IPS DF 4.7 (cell line): ENCODE measurements around the gene RALGDS.

Experiments used
- DNase-seq: peaks from one replicate; pipeline ENCODE4 v3.0.0-alpha.2; 2013; ENCODE audit warnings: low spot score; ENCODE audit errors: extremely low read depth

Gene RALGDS

DNA sequence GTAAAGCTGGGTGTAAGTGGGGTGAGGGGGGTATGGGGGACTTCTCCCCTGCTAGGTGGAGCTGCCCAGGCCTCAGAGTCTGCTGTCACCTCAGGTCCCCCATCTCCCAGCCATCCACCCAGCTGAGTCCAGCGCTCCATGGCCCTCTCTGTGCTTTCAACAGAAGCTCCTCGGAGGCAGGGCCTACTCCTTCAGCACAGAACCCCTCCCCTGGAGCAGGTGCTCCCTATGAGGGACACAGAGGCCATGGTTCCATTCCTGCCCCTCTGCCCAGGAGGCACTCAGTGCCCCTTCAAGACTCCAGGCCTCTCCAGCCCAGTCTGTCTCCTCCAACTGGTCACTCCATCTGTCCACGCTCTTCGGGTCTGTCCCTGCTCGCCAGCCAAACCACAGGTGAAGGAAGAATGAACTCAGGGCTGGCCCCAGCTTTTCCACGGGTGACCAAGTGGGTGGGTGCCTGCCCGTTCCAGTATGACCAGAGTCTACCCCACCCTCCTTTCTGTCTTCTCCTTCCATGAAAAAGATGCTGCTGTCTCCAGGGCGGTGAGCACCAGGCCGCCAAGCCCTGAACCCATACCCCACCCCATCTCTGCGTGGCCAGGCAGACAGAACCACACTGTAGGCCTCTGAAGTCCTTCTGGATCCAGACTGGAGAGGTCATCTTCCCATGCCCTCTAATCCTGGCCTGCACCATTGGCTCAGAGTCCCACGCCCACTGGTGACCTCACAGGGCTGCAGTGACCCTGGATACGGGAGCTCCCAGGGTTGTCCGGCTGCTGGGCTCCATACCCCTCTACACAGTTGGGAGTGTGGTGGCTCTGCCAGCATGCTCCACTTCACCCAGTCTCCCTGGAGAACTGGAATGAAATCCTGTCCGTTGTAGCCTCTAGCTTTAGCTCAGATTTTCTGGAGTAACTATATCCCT lies 30.8 kb upstream of the RALGDS start:
- no peak for DNase-seq

DNA sequence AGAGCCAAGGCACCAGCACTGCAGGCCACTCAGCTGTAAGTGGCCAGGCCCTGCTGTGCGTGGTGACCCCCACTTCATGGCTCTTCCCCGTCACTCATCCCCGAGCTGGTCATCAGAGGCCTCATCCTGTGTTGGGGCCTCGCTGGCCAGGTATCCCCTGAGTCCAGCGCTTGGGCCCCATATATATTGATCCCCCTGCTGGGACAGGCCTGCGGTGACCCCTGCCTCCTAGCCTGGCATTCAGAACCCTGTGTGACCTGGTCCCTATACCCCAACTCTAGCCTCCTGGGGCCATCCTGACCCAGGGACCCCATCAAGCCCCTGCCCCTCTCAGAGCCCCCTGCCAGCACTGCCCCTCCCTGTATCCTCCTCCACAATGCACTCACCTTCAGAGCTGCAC lies 30.0 kb upstream of the RALGDS start:
- no peak for DNase-seq

DNA sequence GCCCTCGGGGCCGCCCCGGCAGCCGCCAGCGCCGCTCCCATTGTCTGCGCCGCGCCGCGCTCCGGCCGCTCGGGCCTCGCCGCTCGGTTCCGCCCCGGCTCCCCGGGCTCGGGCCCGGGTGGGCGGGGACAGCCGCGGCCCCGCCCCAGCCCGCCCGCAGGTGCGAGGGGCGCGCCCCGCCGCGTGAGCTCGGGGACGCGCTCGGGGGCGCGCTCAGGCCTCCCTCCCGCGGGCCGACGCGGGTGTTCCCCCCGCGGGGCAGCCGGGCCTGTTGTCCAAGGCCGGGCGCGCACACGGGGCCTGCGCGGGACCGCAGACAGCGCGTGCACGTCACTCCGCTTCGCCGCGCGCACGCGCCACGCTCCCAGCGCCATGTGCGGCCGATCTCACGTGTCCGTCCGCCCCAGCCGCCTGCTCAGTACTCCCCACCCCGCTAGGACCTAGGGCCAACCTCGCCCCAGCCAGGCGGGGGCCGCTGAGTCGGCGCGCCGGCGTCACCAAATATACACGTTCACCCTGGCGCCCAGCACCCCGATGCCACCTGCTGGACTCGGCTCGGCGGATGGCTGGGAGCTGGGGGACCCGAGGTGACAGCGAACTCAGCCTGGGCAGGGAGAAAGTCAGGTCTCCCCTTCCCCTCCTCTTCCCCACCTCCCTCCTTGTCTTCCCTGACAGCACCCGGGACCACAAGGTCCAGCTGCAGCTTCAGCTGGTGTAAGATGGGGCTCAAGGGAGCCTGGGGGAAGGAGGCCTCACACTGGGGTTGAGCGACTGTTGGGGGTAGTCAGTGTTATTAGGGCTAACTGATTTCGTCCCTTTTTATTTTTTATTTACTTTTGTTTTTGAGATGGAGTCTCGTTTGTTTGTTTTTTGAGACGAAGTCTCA lies 28.3 kb upstream of the RALGDS start:
- DNase-seq, result no peak

DNA sequence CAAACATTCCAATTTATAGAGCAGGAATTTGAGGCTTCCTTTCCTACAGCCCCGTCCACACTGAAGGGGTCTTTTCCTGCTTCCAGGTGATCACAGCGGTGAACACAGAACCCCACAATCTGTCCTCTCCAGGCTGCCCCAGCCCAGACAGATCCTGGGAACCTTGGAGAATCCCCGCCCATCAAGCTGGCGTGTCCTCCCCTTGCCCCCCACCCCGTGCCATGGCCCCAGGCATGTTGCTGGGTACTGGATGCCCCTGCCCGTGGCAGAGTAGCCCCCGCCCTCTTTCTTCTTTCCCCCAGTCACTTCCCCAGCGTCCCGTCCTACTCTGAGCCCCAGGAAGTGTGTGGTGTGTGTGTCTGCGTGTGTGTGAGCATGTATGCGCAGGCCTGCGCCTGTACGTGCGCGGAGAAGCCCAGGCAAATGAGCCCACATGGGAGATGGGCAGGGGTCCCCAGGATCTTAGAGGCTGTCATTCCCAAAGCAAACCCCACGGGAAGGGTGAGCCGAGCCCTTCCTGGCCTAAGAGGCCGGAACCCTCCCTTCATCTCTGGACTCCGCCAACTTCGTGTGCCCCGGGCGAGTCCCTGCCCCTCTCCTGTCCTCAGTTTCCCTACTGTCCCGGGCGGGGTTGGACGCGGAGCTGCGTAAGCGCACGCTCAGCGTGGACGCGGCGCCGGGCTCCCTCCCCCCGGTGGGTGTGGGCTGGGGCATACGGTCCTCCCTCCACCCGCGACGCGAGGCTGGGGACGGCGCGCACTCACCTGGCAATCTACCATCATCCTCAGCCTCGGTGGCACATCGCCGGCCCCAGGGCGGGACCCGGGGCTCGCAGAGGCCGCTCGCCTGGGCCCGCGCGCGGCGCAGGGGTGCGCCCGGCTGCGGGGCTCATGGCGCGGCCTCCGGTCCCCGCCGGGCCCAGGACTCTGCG lies 27.4 kb upstream of the RALGDS start:
- no peak for DNase-seq

DNA sequence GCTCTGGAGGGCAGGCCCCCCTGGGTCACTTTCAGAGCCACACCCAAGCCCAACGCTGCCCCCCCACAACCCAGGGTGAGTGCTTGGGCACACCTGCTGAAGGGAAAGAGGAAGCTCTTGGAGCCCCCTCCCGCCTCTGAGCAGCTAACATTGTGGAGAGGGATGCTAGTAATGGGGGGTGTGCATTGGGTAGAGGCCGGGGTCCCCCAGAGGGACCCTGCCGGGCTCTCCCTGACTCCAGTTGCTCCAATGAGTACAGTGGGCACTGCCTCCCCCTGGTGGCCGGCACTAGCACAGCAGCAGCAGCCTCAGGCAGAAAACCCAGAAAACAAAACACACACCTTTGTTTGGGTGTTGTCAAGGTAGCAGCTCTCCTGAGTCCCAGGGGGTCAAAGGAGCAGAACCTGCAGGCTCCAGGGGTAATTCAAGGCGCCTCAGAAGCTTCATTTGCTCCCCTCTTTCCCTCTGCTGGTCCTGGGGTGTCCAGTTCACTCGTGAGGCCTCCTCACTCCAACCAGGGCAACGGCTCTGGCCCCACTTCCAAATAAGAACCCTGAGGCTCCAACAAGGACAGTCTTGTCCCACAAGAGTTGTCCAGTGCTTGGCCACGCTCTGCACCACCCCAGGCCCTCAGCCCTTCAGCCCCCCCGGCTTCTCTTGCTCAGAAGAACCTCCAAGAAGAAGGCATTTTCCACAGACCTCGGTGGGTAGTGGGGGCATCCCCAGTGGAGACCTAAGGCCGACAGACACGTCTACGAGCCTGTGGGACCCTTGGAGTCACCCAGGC lies 26.6 kb upstream of the RALGDS start:
- no peak for DNase-seq

DNA sequence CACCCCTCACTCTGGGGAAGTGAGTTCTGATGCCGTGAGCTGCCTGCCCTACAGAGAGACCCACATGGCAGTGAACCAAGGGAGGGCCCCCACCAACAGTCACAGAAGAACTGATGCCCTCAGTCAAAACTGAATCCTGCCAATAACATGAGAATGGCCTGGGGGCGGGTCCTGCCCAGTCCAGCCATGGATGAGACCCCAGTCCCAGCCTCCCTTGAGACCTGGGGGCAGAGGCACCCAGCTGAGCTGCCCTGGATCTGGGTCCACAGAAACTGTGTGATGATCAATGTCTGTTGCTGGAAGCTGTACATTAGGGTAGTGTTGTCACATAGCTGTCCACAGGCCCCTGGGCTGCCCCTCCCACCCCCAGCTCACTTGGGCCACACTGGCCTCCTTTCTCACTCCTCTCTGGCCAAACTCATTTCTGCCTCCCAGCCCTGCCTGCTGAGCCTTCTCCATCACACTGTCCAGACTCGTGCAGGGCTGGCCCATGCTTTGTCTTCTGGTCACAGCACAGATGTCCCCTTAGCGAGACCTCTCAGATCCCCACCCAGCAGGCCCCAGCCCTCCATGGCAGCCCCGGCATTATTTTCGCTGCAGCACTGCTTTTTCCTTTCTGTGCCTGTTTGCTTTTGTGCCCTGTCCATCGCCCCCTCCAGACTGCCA lies 25.8 kb upstream of the RALGDS start:
- DNase-seq, result no peak

DNA sequence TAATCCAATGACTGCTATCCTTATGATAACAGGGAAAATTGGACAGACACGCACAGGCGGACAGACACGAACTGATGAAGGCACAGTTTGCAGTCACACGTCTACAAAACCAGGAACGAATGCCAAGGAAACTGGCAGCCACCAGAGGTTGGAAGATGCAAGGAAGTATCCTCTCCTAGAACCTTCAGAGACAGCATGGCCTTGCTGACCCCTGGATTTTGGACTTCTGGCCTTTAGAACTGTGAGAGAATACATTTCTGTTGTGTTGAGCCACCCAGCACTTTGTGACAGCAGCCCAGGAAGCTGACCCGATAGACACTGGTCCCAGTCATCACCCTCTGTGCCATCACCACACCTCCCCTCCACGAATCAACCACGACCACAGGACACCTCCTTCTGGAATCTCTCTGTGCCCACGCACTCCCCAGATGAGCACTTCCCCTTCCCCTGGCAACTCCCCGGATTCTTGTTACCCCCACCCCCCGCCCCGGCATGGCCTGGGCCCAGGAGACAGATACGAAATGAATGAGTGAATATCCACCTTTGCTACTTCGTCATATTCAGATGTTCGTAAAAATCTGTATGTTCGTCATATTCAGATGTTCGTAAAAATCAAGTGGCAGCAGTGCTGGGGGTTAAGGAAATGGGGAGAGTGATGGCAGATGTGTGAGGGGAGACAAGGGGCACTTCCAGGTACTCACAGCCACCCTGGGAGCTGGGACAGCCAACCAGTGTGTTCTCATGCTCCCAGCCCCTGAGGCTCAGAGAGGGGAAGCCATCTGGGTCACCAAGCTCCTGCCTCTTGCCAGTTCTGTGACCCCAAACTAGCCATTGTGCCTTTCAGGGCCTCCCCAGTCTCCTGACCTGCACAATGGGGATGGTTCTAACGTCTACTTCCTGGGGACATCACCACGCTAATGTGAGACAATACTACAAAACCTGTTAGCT lies 24.1 kb upstream of the RALGDS start:
- DNase-seq, result no peak

DNA sequence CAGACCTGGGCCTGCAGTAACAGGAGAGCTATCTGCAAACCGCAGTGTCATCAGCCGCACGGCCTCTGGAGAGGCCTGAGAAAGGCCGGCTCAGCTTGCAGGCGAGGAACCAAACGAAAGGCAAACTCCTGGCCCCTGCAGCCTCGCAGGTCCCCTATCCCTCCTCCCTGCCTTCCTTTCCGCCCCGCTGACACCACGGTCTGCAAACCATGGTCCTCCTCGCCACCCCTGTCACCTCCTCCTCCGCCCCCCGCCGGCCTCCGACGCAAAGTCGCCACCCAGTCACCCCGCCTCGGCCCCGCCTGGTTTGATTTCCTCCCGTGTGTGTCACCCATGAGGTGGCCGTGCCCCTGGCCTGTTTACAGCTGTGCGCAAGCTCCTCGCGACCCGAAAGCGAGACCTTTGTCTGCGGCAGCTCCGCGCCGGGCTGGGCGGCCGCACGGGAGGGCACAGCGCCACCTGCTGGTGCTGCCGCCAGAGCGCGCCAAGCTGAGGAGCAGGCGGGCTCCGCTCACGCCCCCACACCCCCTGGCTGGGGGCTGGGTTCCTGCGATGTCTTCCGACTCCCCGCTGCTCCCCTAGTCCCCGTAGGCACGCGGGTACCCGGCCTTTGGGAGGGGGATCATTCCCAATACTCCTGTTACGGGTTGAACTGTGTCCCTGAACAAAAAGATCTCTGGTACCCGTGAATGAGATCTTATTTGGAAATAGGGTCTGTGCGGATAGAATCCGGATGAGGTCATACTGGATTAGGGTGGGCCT lies 23.3 kb upstream of the RALGDS start:
- no peak for DNase-seq

DNA sequence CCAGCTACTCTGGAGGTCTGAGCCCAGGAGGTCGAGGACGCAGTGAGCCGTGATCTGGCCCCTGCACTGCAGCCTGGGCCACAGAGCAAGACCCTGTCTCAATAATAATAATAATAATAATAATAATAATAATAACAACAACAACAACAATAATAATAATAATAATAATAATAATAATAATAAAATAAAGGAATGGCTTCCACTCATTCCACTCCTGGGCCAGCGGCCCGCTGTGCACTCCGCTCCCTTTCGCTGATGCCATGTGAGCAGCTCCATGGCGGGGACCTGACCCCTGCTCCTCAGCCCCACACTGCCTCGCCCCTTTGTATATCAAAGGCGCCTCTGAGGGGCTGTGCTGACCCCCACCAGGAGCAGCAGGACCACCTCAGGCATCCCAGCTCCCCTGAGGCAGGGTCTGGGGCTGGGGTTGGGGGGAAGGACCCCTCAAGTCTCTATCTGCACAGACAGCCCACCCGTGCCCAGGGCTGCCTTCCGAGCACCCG lies 22.6 kb upstream of the RALGDS start:
- DNase-seq, result no peak

DNA sequence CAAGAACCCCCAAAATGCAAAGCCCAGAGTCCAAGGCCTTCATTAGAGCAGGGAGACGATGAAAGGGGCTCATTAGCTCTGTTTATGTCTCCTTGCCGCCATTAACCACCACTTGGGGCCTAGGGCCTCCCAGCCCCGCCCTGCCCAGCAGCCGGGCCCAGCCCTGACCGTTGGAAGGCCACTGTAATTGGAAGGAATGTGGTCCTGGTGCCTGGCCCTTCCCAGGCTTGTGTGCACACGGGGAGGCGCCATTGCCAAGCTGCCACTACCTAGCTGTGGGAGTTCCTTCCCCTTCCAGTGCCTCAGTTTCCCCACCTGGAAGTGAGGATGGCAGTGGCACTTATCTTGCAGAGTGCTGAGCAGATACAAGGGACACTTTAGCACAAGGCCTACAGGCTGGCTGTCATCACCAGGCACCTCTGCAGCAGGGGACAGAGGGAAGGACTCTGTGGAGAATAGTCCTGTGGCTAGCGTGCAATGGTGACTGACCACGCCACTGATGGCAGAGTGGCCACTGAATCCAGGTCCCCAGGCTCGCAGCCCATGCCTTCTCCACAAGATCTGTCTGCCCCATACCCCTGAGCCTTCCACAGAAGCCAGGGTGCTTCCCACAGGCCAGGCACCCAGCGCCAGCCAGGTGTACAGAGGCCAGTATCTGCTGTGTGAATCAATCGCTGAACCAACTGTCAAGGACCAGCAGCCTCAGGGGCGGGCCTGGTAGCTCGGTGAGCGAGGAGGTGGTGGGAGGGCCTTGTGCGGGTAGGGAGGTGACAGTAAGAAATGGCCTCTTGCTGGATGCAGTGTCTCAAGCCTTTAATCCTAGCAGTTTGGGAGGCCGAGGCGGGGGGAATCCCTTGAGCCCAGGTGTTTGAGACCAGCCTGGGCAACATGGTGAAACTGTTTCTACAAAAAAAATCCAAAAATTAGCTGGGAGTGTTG lies 21.9 kb upstream of the RALGDS start:
- no peak for DNase-seq

DNA sequence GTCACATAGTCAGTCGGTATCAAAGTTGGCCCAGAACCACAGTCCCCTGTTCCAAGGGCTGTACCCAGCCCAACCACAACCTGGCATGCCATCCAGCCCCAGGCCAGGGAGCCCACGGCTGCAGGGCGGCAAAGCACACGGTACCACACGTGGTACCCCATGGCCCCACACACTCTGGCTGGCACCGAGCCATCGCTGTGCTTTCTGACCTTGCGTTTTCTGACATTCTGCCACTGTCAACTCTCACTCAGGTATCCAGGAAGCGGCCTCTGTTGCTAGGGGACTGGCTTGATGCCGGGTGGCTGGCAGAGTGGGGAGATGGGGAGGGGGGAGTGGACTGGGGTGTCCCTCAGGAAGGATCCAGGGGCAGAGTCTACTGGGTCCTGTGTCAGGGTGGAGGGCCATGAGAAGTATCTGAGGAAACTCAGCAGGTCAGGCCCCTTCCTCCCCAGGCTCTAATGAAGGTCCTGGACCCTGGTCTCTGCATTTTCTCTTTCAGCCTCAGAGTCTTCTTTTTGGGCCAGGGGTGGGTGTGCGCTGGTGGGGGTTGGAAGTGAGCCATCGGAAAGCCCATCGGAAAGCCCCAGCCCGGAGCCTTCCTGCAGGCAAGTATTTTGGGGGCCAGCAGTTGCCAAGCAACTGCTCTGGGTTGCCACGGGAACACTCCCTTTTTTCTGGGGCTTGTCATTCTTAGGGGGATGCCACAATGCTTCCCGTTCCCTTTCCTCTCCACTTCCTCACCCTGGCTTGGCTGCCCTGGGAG lies 21.0 kb upstream of the RALGDS start:
- DNase-seq, result no peak

DNA sequence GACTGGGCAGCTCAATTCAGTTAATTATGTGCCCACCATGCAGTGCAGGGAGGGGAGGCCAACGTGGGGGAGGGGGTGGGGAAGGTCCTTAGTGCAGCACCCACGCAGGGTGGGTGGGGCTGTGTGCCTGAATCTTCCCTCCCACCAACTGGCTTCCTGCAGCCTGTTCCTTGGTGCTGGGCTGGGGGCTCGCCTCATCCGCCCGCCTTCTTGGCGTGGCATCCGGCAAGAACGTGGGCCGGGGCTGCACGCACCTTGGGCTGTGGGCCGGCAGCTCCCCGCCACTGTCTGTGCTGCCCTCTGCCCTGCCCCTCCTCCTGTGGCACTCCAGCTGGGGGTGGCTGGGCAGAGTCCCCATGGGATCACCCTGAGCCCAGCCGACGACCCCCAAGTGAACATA lies 19.6 kb upstream of the RALGDS start:
- DNase-seq, result no peak

DNA sequence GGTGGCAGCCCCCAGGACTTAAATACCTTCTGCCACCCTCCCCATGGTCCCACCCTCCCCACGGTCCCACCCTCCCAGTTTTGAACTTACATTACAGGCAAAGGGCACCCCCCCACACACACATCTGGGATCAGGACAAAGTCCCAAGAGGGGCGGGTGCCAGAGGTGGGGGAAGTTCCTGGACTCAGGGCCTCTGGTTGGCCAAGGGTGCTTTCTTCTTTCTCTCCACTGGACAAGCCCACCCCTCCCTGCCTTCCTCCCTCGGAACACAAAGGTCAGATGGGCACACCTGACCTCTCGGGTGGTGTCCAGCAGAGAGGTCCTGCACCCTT lies 19.1 kb upstream of the RALGDS start:
- DNase-seq, result no peak

DNA sequence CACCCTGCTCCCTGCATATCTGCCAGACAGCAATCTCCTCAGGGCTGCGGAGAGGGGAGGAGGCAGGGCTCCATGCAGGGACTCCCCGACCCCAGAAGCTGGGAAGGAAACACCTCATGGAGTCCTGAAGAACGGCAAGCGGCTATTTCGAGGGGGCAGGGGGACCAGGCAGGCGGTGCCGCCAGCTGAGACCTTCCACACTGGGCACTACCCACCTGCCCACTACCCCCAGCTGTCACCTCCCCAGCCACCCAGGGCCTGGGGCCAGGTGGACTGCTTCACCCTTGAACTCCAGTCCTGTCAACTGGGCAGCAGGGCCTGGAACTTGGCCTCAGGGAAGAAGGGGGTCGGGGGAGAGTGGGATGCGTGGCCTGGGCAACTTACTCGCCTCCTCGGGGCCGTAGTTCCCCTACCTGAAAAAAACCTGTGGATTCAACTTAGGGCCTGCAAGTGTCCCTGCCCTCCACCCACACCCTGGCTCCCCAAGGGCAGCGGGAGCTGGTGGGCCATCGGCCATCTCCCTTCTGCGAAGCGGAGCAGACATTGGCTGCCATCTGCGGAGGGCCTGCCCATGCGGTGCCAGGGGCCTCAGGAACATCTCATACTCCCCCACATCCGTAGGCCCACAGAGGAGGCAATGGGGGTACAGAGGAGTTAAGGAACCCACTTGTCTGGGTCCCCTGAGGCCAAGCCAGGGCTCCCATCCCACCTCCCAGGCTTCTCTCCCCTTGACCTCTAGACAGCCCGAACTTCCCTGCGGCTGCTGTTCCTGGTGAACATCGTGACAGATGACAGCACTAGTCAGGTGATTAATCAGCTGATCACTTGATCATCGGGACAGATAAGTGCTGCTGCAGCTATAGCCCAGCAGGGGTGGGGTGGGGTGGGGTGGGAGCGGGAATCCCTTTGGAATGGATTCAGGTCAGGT lies 18.5 kb upstream of the RALGDS start:
- DNase-seq, result no peak
